HepG2 (cell line): ENCODE results near the gene C2orf76. TPM values are rescaled to one million over a fixed set of nuclear protein-coding genes. Genes with fewer than 3 reads are reported as not detected.

Experiments used
- ATAC-seq: fragments of 200-7000 bp; cut with Tn5 transposase; 3 replicates; pipeline ENCODE4 v1.9.1; 2020; ENCODE audit warnings: mild to moderate bottlenecking, moderate library complexity
- BruUV-seq: library from RNA; stranded (reverse); fragments of 400-500 nt; replicated peaks from 2 replicates; lab custom pipeline; 2021; lab: Mats Ljungman, UMichigan
- CTCF ChIA-PET: fragments of 300-600 bp; formaldehyde crosslinking; extraction: SDS; loops from one replicate; lab custom pipeline; 2021; ENCODE audit warnings: low total read pairs, inconsistent platforms, low intra/inter-chr PET ratio; lab: Yijun Ruan, JAX
- POLR2A ChIA-PET: fragments of 350-600 bp; sonication (Branson Sonifier 250); formaldehyde crosslinking; loops from one replicate; lab custom pipeline; 2020; ENCODE audit warnings: antibody characterized with exemption, inconsistent platforms; lab: Yijun Ruan, JAX
- DNase-seq: peaks from one replicate; pipeline ENCODE4 v3.0.0-alpha.2; 2015; ENCODE audit warnings: low spot score
- FAIRE-seq: peaks from 3 replicates; lab custom pipeline; 2011; peaks lifted over from hg19 to GRCh38; lab: Jason Lieb, UNC
- H2AFZ ChIP-seq: one replicate; pipeline ENCODE4 v1.6.1; 2011; ENCODE audit warnings: low read length, inconsistent platforms
- H3K27ac ChIP-seq: fragments of 300-600 bp; 3 replicates; pipeline ENCODE4 v1.8.0; 2011; ENCODE audit warnings: mixed run types, mild to moderate bottlenecking, mixed read lengths, low read length, inconsistent platforms; ENCODE audit not compliant: insufficient read depth; ENCODE audit errors: extremely low read length
- H3K27me3 ChIP-seq, 2 experiments: fragments of 200-600 bp in 1 of 2; 2 replicates in 1 of 2; 3 replicates in 1 of 2; pipeline versions ENCODE4 v1.6.0 to v1.8.0; 2011; ENCODE audit warnings: low read length in 2 of 2, mild to moderate bottlenecking in 2 of 2, moderate library complexity in 2 of 2, inconsistent platforms in 1 of 2; ENCODE audit not compliant: insufficient read depth in 2 of 2, control insufficient read depth in 1 of 2
- H3K36me3 ChIP-seq, 2 experiments: fragments of 200-600 bp in 1 of 2; replicated peaks in 1 of 2; 2 replicates in 1 of 2; 3 replicates in 1 of 2; pipeline versions ENCODE4 v1.5.1 to v1.8.0; 2011; ENCODE audit warnings: low read length in 2 of 2, inconsistent platforms in 1 of 2; ENCODE audit not compliant: insufficient read depth in 2 of 2, control insufficient read depth in 1 of 2
- H3K4me1 ChIP-seq: 2 replicates; pipeline ENCODE4 v1.5.1; 2012; ENCODE audit warnings: low read length, inconsistent platforms; ENCODE audit not compliant: insufficient read depth
- H3K4me2 ChIP-seq: 2 replicates; pipeline ENCODE4 v1.6.0; 2011; ENCODE audit warnings: low read depth, low read length, inconsistent platforms
- H3K4me3 ChIP-seq, 3 experiments: fragments of 200-600 bp in 1 of 3; sonication (generic), shearing (Covaris generic) in 1 of 3; replicated peaks in 1 of 3; 2 replicates each; pipeline ENCODE4 v1.5.1; 2011 to 2016; ENCODE audit warnings: low read length in 3 of 3, inconsistent platforms in 2 of 3, low read depth in 2 of 3, mild to moderate bottlenecking in 2 of 3, control low read depth in 1 of 3, mixed read lengths in 1 of 3; ENCODE audit not compliant: insufficient read depth in 1 of 3
- H3K79me2 ChIP-seq: one replicate; pipeline ENCODE4 v1.6.1; 2011; ENCODE audit warnings: low read length, inconsistent platforms; ENCODE audit not compliant: insufficient read depth
- H3K9ac ChIP-seq: 2 replicates; pipeline ENCODE4 v1.6.0; 2011; ENCODE audit warnings: mild to moderate bottlenecking, low read depth, low read length, inconsistent platforms; ENCODE audit not compliant: insufficient read depth
- H3K9me3 ChIP-seq: 2 replicates; pipeline ENCODE4 v1.5.1; 2012; ENCODE audit warnings: mild to moderate bottlenecking, low read length
- H4K20me1 ChIP-seq: 2 replicates; pipeline ENCODE4 v1.6.0; 2011; ENCODE audit warnings: inconsistent platforms, mild to moderate bottlenecking, low read length, moderate library complexity; ENCODE audit not compliant: insufficient read depth
- AGO2 ChIP-seq: fragments of 200-400 bp; formaldehyde crosslinking; optimal IDR thresholded peaks from 2 replicates; pipeline ENCODE3; 2017; ENCODE audit warnings: mild to moderate bottlenecking, low read depth, low read length, moderate library complexity
- BCL6 ChIP-seq: IDR thresholded peaks from 2 replicates; pipeline ENCODE4 v1.6.1; 2016; ENCODE audit warnings: missing genetic modification reagents, missing compliant biosample characterization
- MBD4 ChIP-seq: IDR thresholded peaks from 2 replicates; pipeline ENCODE4 v1.6.1; 2012; ENCODE audit warnings: low read length, inconsistent platforms, borderline replicate concordance
- PLRG1 ChIP-seq: fragments of 450-650 bp; conservative IDR thresholded peaks from 2 replicates; pipeline ENCODE4 v1.6.1; 2016
- RFX5 ChIP-seq: IDR thresholded peaks from 2 replicates; pipeline ENCODE4 v1.6.1; 2011; ENCODE audit warnings: low read depth, low read length, improper control_type of control experiment
- SETDB1 ChIP-seq: sonication (generic); formaldehyde crosslinking; IDR thresholded peaks from 2 replicates; pipeline ENCODE4 v1.5.1; 2020; ENCODE audit warnings: missing genetic modification reagents, mild to moderate bottlenecking, borderline replicate concordance
- ZNF264 ChIP-seq: sonication (generic); formaldehyde crosslinking; IDR thresholded peaks from 2 replicates; pipeline ENCODE4 v1.4.0; 2020; ENCODE audit warnings: missing genetic modification reagents
- ZNF296 ChIP-seq: sonication (generic); formaldehyde crosslinking; conservative IDR thresholded peaks from 2 replicates; pipeline ENCODE4 v1.5.0; 2020; ENCODE audit warnings: mild to moderate bottlenecking, missing genetic modification reagents
- ZNF850 ChIP-seq: sonication (generic); formaldehyde crosslinking; conservative IDR thresholded peaks from 2 replicates; pipeline ENCODE4 v1.9.0; 2021; ENCODE audit warnings: mild to moderate bottlenecking, missing genetic modification reagents
- WGBS: methylation state at CpG from one replicate; pipeline ENCODE4 v1.1.6; 2017; ENCODE audit warnings: low lambda C conversion rate; 5-methylcytosine and 5-hydroxymethylcytosine counted together
- in situ Hi-C: cut with HindIII; loops from 2 replicates; pipeline ENCODE4 v1.10.0; 2017; ENCODE audit warnings: low pct_unique_long_range_greater_than_20kb; ENCODE audit not compliant: extremely low pct_ligation_motif_present
- intact Hi-C: fragments of 100-400 bp; cut with micrococcal nuclease; formaldehyde crosslinking; loops from one replicate; pipeline ENCODE4 v1.10.0; 2022; ENCODE audit not compliant: unreplicated experiment
- polyA plus RNA-seq, 8 experiments: library from polyadenylated mRNA; depleted of rRNA in 3 of 8; stranded (reverse) in 7 of 8; unstranded in 1 of 8; fragments of >200 nt; fragmentation: Illumina TruSeq in 4 of 8; extraction: Trizol in 4 of 8; gene quantifications; 2 replicates each; pipeline versions ENCODE4 v1.2.1 to v1.2.3, GENCODE V29; 2011 to 2016; ENCODE audit warnings: low read depth in 4 of 8, missing spikeins in 1 of 8, mixed read lengths in 1 of 8; ENCODE audit not compliant: insufficient read depth in 1 of 8
- total RNA-seq, 5 experiments: library from RNA; depleted of rRNA; stranded (reverse); fragments of >200 nt; fragmentation: Illumina TruSeq; extraction: Trizol; gene quantifications; 2 replicates each; pipeline ENCODE4 v1.2.3, GENCODE V29; 2016; ENCODE audit warnings: low read depth in 1 of 5
- TF ChIP-seq, protein P1 (sequence below): IDR thresholded peaks from 2 replicates; pipeline ENCODE4 v1.4.0; 2020; ENCODE audit warnings: mild to moderate bottlenecking, missing genetic modification reagents

C2orf76 gene
- total and polyA plus RNA-seq, 2 of the 13 experiments (the other 11 are each of a cell fraction or from before 2014, with no cell fraction given): 7.7 to 8.5 TPM

DNA sequence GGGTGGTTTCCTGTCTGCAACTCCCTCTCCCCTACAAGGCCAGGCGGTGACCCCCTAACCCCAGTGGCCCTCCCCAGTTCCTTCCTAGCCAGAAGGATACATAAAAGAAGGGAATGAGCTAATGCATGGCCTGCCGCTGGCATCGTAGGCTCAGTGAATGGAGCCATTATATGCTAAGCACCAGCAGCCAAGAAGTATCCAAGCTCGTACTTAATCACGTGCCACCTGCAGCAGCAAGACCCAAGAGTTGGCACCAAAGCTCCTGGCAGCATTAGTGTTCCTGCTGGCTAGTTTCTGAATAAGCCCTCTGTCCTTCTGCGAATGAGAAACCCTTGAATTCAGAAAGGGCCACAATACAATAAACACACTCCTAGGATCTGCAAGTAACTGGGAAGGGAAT, 4.5 kb upstream of the C2orf76 start:
- 96% methylated on average over 6 of the region's 6 CpGs for WGBS
- POLR2A ChIA-PET: no interaction called here

More for the DNA sequence above, 4.5 kb upstream of the C2orf76 start:
- Histone ChIP-seq H3K4me2 (no peak overlapping the region), H2AFZ (no peak overlapping the region), H3K4me3 (no peak overlapping the region), H3K4me1 (peaks cover 44% of the 10 kb centered on the region), H3K27me3 (no peaks in the 10 kb centered on the region; a peak in 1 of 5 replicates), H3K9me3 (no peaks in the 10 kb centered on the region), H3K9ac (no peak overlapping the region), H3K79me2 (peaks cover 33% of the 10 kb centered on the region), H3K27ac (no peak overlapping the region), H4K20me1 (peaks cover 28% of the 10 kb centered on the region), H3K36me3 (peaks cover 41 to 54% of the 10 kb centered on the region in 2 experiments)
- FAIRE-seq (no peak), DNase-seq (no peak), ATAC-seq (no peak)
- CTCF ChIA-PET: no interaction called here
- no TSS peak for BruUV-seq
- in situ Hi-C loops (no loop called here), intact Hi-C loops (no loop called here)
- TF ChIP-seq, protein P1, sequence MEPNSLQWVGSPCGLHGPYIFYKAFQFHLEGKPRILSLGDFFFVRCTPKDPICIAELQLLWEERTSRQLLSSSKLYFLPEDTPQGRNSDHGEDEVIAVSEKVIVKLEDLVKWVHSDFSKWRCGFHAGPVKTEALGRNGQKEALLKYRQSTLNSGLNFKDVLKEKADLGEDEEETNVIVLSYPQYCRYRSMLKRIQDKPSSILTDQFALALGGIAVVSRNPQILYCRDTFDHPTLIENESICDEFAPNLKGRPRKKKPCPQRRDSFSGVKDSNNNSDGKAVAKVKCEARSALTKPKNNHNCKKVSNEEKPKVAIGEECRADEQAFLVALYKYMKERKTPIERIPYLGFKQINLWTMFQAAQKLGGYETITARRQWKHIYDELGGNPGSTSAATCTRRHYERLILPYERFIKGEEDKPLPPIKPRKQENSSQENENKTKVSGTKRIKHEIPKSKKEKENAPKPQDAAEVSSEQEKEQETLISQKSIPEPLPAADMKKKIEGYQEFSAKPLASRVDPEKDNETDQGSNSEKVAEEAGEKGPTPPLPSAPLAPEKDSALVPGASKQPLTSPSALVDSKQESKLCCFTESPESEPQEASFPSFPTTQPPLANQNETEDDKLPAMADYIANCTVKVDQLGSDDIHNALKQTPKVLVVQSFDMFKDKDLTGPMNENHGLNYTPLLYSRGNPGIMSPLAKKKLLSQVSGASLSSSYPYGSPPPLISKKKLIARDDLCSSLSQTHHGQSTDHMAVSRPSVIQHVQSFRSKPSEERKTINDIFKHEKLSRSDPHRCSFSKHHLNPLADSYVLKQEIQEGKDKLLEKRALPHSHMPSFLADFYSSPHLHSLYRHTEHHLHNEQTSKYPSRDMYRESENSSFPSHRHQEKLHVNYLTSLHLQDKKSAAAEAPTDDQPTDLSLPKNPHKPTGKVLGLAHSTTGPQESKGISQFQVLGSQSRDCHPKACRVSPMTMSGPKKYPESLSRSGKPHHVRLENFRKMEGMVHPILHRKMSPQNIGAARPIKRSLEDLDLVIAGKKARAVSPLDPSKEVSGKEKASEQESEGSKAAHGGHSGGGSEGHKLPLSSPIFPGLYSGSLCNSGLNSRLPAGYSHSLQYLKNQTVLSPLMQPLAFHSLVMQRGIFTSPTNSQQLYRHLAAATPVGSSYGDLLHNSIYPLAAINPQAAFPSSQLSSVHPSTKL (CRISPR knock-in tag): no peak
- TF ChIP-seq PLRG1 (no peak), BCL6 (CRISPR knock-in tag) (no peak), ZNF296 (no peak), RFX5 (no peak), SETDB1 (CRISPR knock-in tag) (no peak), ZNF850 (no peak), ZNF264 (no peak), MBD4 (no peak), AGO2 (no peak)
